Effector memory CD4-positive, alpha-beta T cell (primary cell): Measurements from ENCODE around the gene ARMS2.

Experiments
- DNase-seq, 3 donors: peaks; one replicate each; pipeline ENCODE4 v3.0.0-alpha.2; 2020
- H3K27ac ChIP-seq: 2 replicates; pipeline ENCODE4 v1.7.0; 2013; ENCODE audit warnings: mild to moderate bottlenecking, low read length, moderate library complexity; ENCODE audit not compliant: insufficient read depth, poor library complexity, severe bottlenecking
- H3K27me3 ChIP-seq: replicated peaks from 2 replicates; pipeline ENCODE4 v1.7.0; 2013; ENCODE audit warnings: mild to moderate bottlenecking, low read length; ENCODE audit not compliant: insufficient read depth, control insufficient read depth, poor library complexity, severe bottlenecking
- H3K36me3 ChIP-seq: 2 replicates; pipeline ENCODE4 v1.7.0; 2013; ENCODE audit warnings: mild to moderate bottlenecking, low read length, moderate library complexity; ENCODE audit not compliant: control insufficient read depth, insufficient read depth
- H3K4me1 ChIP-seq: 2 replicates; pipeline ENCODE4 v1.7.0; 2013; ENCODE audit warnings: low read length, mild to moderate bottlenecking; ENCODE audit not compliant: control insufficient read depth, insufficient read depth, poor library complexity, severe bottlenecking
- H3K4me3 ChIP-seq: 2 replicates; pipeline ENCODE4 v1.7.0; 2013; ENCODE audit warnings: low read length, low read depth, mild to moderate bottlenecking; ENCODE audit not compliant: insufficient read depth, poor library complexity, severe bottlenecking
- H3K9me3 ChIP-seq: 2 replicates; pipeline ENCODE4 v1.7.0; 2013; ENCODE audit warnings: mild to moderate bottlenecking, low read length, moderate library complexity; ENCODE audit not compliant: control insufficient read depth

Gene ARMS2

DNA sequence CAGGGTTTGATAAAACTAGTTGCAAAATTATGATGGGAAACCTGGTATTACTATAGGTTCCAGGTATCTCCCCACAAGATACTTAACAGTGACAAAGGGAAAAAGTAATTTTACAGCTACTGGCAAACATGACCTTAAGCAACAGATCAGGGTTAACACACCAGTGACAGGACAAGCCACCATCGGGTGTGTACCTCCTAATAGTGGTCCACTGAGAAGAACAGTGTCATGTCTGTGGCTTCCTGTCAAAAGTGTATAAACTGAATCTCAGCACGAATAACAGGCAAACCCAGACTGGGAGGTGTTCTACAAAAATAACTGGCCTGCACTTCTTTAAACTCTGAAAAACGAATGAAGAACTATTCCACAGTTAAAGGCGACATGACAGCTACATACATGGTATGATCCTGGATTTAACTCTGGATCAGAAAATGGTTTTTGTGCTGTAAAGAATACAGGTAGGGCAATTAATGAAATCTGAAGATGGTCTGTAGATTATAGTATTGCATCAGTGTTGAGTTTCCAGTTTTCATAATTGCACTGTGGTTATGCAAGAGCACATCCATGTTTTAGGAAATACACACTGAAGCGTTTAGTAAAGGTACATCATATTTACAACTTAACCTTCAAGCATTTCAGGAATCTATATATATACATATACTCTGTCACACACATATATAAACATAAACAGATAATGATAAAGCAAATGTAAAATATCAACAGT is 32.0 kb upstream of the ARMS2 start:
- DNase-seq = no peak
- no peaks in the 10 kb centered on the region for H3K27me3 ChIP-seq
- H3K9me3 ChIP-seq = no peaks in the 10 kb centered on the region
- peaks cover 3% of the 10 kb centered on the region for H3K36me3 ChIP-seq
- no peak overlapping the region for H3K4me3 ChIP-seq
- H3K4me1 ChIP-seq = peaks cover 38% of the 10 kb centered on the region
- no peak overlapping the region for H3K27ac ChIP-seq

GRCh38 chr10:122424059-122424458 is 30.4 kb upstream of the ARMS2 start:
- Histone ChIP-seq H3K27ac (no peak overlapping the region), H3K9me3 (no peaks in the 10 kb centered on the region), H3K36me3 (peaks cover 3% of the 10 kb centered on the region), H3K27me3 (no peaks in the 10 kb centered on the region), H3K4me3 (no peak overlapping the region), H3K4me1 (peaks cover 31% of the 10 kb centered on the region)
- DNase-seq = no peak

- Histone ChIP-seq H3K4me1 (peaks cover 13% of the 10 kb centered on the region), H3K27ac (no peak overlapping the region), H3K4me3 (no peak overlapping the region), H3K9me3 (no peaks in the 10 kb centered on the region), H3K36me3 (peaks cover 8% of the 10 kb centered on the region), H3K27me3 (no peaks in the 10 kb centered on the region)
- no peak for DNase-seq
Measured at GRCh38 chr10:122426829-122427228, 27.6 kb upstream of the ARMS2 start.

DNA sequence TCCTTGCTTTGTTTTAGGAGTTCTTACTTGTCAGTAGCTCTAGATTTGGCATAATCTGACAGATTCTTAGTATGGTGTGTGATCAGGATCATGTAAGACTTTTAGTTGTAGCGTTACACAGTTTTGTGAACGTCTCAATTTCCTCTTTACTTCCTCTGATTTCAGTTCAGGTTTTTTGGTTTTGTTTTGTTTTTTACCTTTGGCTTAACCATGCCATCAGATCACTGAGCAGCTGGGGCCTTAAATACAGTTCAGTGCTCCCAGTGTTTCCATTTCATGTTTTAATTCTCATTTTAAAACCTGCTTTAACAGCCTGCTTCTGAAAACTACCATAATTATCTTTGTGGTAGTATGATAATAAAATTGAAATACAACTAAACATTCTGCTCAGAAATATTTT is 27.2 kb upstream of the ARMS2 start:
- Histone ChIP-seq H3K27me3 (no peaks in the 10 kb centered on the region), H3K9me3 (no peaks in the 10 kb centered on the region), H3K4me3 (no peak overlapping the region), H3K4me1 (peaks cover 9% of the 10 kb centered on the region), H3K27ac (no peak overlapping the region), H3K36me3 (peaks cover 8% of the 10 kb centered on the region)
- no peak for DNase-seq

DNA sequence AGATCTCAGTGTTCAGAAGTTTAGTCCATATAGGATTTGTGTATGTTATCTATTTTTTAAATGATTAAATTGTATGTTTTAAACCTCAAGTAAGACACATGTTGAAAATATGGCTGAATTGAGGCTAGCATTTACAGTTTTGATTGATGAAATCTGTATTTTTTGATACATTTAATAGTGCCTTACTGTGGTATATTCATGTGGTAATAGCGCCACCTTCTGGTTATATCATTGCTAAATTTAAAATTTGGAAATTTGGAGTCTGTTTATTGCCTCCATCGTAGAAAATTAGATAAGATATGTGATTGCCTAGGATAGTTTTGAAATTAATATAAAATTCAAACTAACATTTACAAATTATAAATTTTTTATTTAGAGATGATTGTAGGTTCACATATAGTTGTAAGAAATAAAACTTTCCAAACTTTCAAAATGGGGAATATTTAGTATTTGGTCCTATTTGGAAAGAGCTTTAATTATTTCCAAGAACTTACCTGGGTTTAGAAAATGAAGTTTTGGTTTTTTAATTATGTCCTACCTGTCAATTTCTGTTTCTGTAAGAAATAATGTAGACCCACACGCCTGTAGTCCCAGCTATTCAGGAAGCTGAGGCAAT is 19.1 kb upstream of the ARMS2 start:
- Histone ChIP-seq H3K9me3 (no peaks in the 10 kb centered on the region), H3K27ac (no peak overlapping the region), H3K27me3 (no peaks in the 10 kb centered on the region), H3K4me1 (no peaks in the 10 kb centered on the region), H3K36me3 (no peaks in the 10 kb centered on the region), H3K4me3 (no peak overlapping the region)
- no peak for DNase-seq

GRCh38 chr10:122441961-122442360 is 12.5 kb upstream of the ARMS2 start:
- Histone ChIP-seq H3K9me3 (no peaks in the 10 kb centered on the region), H3K4me1 (no peaks in the 10 kb centered on the region), H3K4me3 (no peak overlapping the region), H3K36me3 (no peaks in the 10 kb centered on the region), H3K27me3 (no peaks in the 10 kb centered on the region), H3K27ac (no peak overlapping the region)
- DNase-seq = no peak

DNA sequence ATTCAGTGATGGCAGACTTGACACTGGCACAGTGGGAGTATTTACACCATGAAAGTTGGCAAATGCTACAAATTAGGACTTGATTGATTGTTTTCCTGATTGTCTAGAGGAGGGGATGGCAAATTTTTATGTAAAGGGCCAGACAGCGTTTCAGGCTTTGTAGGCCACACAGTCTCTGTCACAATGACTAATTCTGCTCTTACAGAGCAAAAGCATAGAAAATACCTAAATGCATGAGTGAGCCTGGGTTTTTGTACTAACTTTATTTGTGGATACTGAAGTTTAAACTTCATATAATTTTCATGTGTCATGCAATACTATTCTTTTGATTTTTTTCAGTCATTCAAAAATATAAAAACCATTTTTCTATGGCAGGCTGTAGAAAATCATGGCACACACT is 9.0 kb upstream of the ARMS2 start:
- Histone ChIP-seq H3K4me3 (no peak overlapping the region), H3K36me3 (no peaks in the 10 kb centered on the region), H3K27me3 (no peaks in the 10 kb centered on the region), H3K27ac (no peak overlapping the region), H3K4me1 (no peaks in the 10 kb centered on the region), H3K9me3 (no peaks in the 10 kb centered on the region)
- DNase-seq = no peak

- no peaks in the 10 kb centered on the region for H3K27me3 ChIP-seq
- no peaks in the 10 kb centered on the region for H3K36me3 ChIP-seq
- no peak overlapping the region for H3K27ac ChIP-seq
- no peak for DNase-seq
- no peaks in the 10 kb centered on the region for H3K9me3 ChIP-seq
- no peaks in the 10 kb centered on the region for H3K4me1 ChIP-seq
- no peak overlapping the region for H3K4me3 ChIP-seq
Measured at GRCh38 chr10:122445904-122446303, 8.5 kb upstream of the ARMS2 start.

GRCh38 chr10:122446668-122447423 is 7.6 kb upstream of the ARMS2 start:
- DNase-seq = no peak
- H3K4me3 ChIP-seq = no peak overlapping the region
- H3K4me1 ChIP-seq = no peaks in the 10 kb centered on the region
- H3K36me3 ChIP-seq = no peaks in the 10 kb centered on the region
- no peak overlapping the region for H3K27ac ChIP-seq
- no peaks in the 10 kb centered on the region for H3K9me3 ChIP-seq
- H3K27me3 ChIP-seq = no peaks in the 10 kb centered on the region

- H3K4me3 ChIP-seq = no peak overlapping the region
- DNase-seq = no peak
- no peaks in the 10 kb centered on the region for H3K36me3 ChIP-seq
- H3K4me1 ChIP-seq = no peaks in the 10 kb centered on the region
- H3K27me3 ChIP-seq = no peaks in the 10 kb centered on the region
- no peak overlapping the region for H3K27ac ChIP-seq
- H3K9me3 ChIP-seq = no peaks in the 10 kb centered on the region
Measured at GRCh38 chr10:122448600-122448999, 5.9 kb upstream of the ARMS2 start.
